H9 (cell line): ENCODE measurements around the gene SLC44A3. TPM values are rescaled to one million over a fixed set of nuclear protein-coding genes. Genes with fewer than 3 reads are reported as not detected.

Source experiments
- DNase-seq: peaks from one replicate; pipeline ENCODE4 v3.0.0-alpha.2; 2017
- H2AFZ ChIP-seq: one replicate; pipeline ENCODE4 v1.6.1; 2013; ENCODE audit warnings: mild to moderate bottlenecking, low read length, control low read depth, moderate library complexity
- H2AK5ac ChIP-seq: 2 replicates; pipeline ENCODE4 v1.6.1; 2013; ENCODE audit warnings: low read length, control low read depth, mixed read lengths; ENCODE audit not compliant: insufficient read length
- H2BK120ac ChIP-seq: one replicate; pipeline ENCODE4 v1.6.1; 2013; ENCODE audit warnings: low read depth, mild to moderate bottlenecking, low read length, control low read depth, inconsistent platforms; ENCODE audit not compliant: poor library complexity, severe bottlenecking
- H2BK12ac ChIP-seq: 2 replicates; pipeline ENCODE4 v1.6.1; 2013; ENCODE audit warnings: low read length, control low read depth, mixed read lengths, low read depth; ENCODE audit not compliant: insufficient read length
- H2BK15ac ChIP-seq: 2 replicates; pipeline ENCODE4 v1.6.1; 2013; ENCODE audit warnings: low read depth, low read length, control low read depth
- H2BK20ac ChIP-seq: one replicate; pipeline ENCODE4 v1.6.1; 2013; ENCODE audit warnings: low read depth, mild to moderate bottlenecking, low read length, control low read depth, inconsistent platforms; ENCODE audit not compliant: poor library complexity, severe bottlenecking
- H2BK5ac ChIP-seq: 2 replicates; pipeline ENCODE4 v1.6.1; 2013; ENCODE audit warnings: low read length, control low read depth, mixed read lengths; ENCODE audit not compliant: insufficient read length
- H3K14ac ChIP-seq: 2 replicates; pipeline ENCODE4 v1.6.1; 2013; ENCODE audit warnings: low read length, control low read depth; ENCODE audit not compliant: insufficient read depth
- H3K18ac ChIP-seq: 2 replicates; pipeline ENCODE4 v1.6.1; 2013; ENCODE audit warnings: low read depth, mild to moderate bottlenecking, mixed read lengths, low read length, control low read depth; ENCODE audit not compliant: insufficient read length
- H3K23ac ChIP-seq: 2 replicates; pipeline ENCODE4 v1.6.1; 2013; ENCODE audit warnings: low read length, control low read depth, mixed read lengths, low read depth; ENCODE audit not compliant: insufficient read length
- H3K23me2 ChIP-seq: 2 replicates; pipeline ENCODE4 v1.6.1; 2013; ENCODE audit warnings: low read depth, mild to moderate bottlenecking, mixed read lengths, low read length, control low read depth; ENCODE audit not compliant: insufficient read length, poor library complexity, severe bottlenecking
- H3K27ac ChIP-seq: 2 replicates; pipeline ENCODE4 v1.5.1; 2013; ENCODE audit warnings: low read length, control low read depth, mixed read lengths, low read depth; ENCODE audit not compliant: insufficient read length
- H3K27me3 ChIP-seq: 2 replicates; pipeline ENCODE4 v1.6.1; 2013; ENCODE audit warnings: low read length, control low read depth, inconsistent platforms; ENCODE audit not compliant: insufficient read depth
- H3K4ac ChIP-seq: 2 replicates; pipeline ENCODE4 v1.6.1; 2013; ENCODE audit warnings: low read depth, mild to moderate bottlenecking, control low read depth, inconsistent platforms, low read length, moderate library complexity
- H3K4me1 ChIP-seq: 2 replicates; pipeline ENCODE4 v1.6.1; 2013; ENCODE audit warnings: low read length, control low read depth, inconsistent platforms; ENCODE audit not compliant: insufficient read depth
- H3K4me2 ChIP-seq: 2 replicates; pipeline ENCODE4 v1.6.1; 2013; ENCODE audit warnings: low read length, control low read depth, mixed read lengths; ENCODE audit not compliant: insufficient read length, insufficient read depth
- H3K56ac ChIP-seq: 2 replicates; pipeline ENCODE4 v1.6.1; 2013; ENCODE audit warnings: low read depth, mild to moderate bottlenecking, mixed read lengths, low read length, control low read depth; ENCODE audit not compliant: insufficient read length
- H3K79me1 ChIP-seq: 2 replicates; pipeline ENCODE4 v1.6.1; 2013; ENCODE audit warnings: low read depth, mild to moderate bottlenecking, moderate library complexity, low read length, control low read depth, inconsistent platforms; ENCODE audit not compliant: insufficient read depth, poor library complexity, severe bottlenecking
- H3K79me2 ChIP-seq: 2 replicates; pipeline ENCODE4 v1.6.1; 2013; ENCODE audit warnings: low read length, control low read depth, inconsistent platforms; ENCODE audit not compliant: insufficient read depth
- H3K9ac ChIP-seq: 2 replicates; pipeline ENCODE4 v1.6.1; 2013; ENCODE audit warnings: low read length, control low read depth, mixed read lengths; ENCODE audit not compliant: insufficient read length; ENCODE audit errors: extremely low read depth
- H3K9me3 ChIP-seq: one replicate; pipeline ENCODE4 v1.6.1; 2013; ENCODE audit warnings: low read depth, low read length, inconsistent platforms; ENCODE audit not compliant: control insufficient read depth
- H3T11ph ChIP-seq: one replicate; pipeline ENCODE4 v1.6.1; 2013; ENCODE audit warnings: mild to moderate bottlenecking, low read length, control low read depth, inconsistent platforms
- H4K20me1 ChIP-seq: one replicate; pipeline ENCODE4 v1.6.1; 2013; ENCODE audit not compliant: control insufficient read depth, insufficient read length, insufficient read depth
- H4K5ac ChIP-seq: 2 replicates; pipeline ENCODE4 v1.6.1; 2013; ENCODE audit warnings: low read depth, mild to moderate bottlenecking, mixed read lengths, low read length, control low read depth; ENCODE audit not compliant: insufficient read length
- H4K8ac ChIP-seq: replicated peaks from 2 replicates; pipeline ENCODE4 v1.6.1; 2013; ENCODE audit warnings: low read length, control low read depth, mixed read lengths, low read depth; ENCODE audit not compliant: insufficient read length
- H4K91ac ChIP-seq: 2 replicates; pipeline ENCODE4 v1.6.1; 2013; ENCODE audit warnings: low read depth, mild to moderate bottlenecking, moderate library complexity, mixed read lengths, low read length, control low read depth; ENCODE audit not compliant: insufficient read length
- H3K27ac Mint-ChIP-seq, 3 experiments: 2 replicates in 2 of 3; 3 replicates in 1 of 3; pipeline ENCODE4 v1.8.0; 2020 to 2021; ENCODE audit warnings: mixed read lengths in 3 of 3, mild to moderate bottlenecking in 1 of 3, moderate library complexity in 1 of 3
- H3K27me3 Mint-ChIP-seq: 2 replicates; pipeline ENCODE4 v1.8.0; 2021; ENCODE audit warnings: low read depth, mild to moderate bottlenecking, moderate library complexity, mixed read lengths
- H3K36me3 Mint-ChIP-seq, 3 experiments: 2 replicates in 2 of 3; 3 replicates in 1 of 3; pipeline ENCODE4 v1.8.0; 2020 to 2021; ENCODE audit warnings: low read depth in 3 of 3, mixed read lengths in 3 of 3; ENCODE audit not compliant: insufficient read depth in 1 of 3
- H3K4me1 Mint-ChIP-seq, 2 experiments: 2 replicates each; pipeline ENCODE4 v1.8.0; 2020; ENCODE audit warnings: mixed read lengths in 2 of 2
- H3K4me3 Mint-ChIP-seq, 2 experiments: 2 replicates in 1 of 2; 3 replicates in 1 of 2; pipeline ENCODE4 v1.8.0; 2020 to 2021; ENCODE audit warnings: mild to moderate bottlenecking in 2 of 2, mixed read lengths in 2 of 2, moderate library complexity in 1 of 2
- H3K9me3 Mint-ChIP-seq, 2 experiments: 2 replicates in 1 of 2; 3 replicates in 1 of 2; pipeline ENCODE4 v1.8.0; 2020; ENCODE audit warnings: mild to moderate bottlenecking in 2 of 2, mixed read lengths in 2 of 2, moderate library complexity in 1 of 2
- CTCF ChIP-seq: fragments of 200-600 bp; sonication (generic); conservative IDR thresholded peaks from 3 replicates; pipeline ENCODE4 v1.8.0; 2021; ENCODE audit warnings: antibody characterized with exemption, mild to moderate bottlenecking
- WGBS: extraction: QIAGEN DNeasy Blood & Tissue Kit; methylation state at CpG from one replicate; pipeline ENCODE4 v1.1.7; 2013; ENCODE audit warnings: missing lambda C conversion rate, low lambda C conversion rate, mixed read lengths; ENCODE audit not compliant: insufficient read length; ENCODE audit errors: extremely low coverage; 5-methylcytosine and 5-hydroxymethylcytosine counted together
- total RNA-seq: library from RNA; stranded (reverse); gene quantifications from 2 replicates; pipeline ENCODE4 v1.2.1, GENCODE V29; 2021

The SLC44A3 gene
- total RNA-seq, 1 experiment from 2014 or later = 5.5 TPM

GRCh38 chr1:94856868-94857267, 36.7 kb downstream of the SLC44A3 start:
- Mint-ChIP-seq H3K4me1 (peaks cover 4 to 6% of the 10 kb centered on the region in 2 experiments), H3K4me3 (no peak overlapping the region), H3K36me3 (no peaks in the 10 kb centered on the region; a peak in 1 of 7 replicates), H3K27me3 (no peaks in the 10 kb centered on the region), H3K9me3 (no peaks in the 10 kb centered on the region), H3K27ac (no peak overlapping the region)
- no peak overlapping the region for H3K4me2 ChIP-seq
- H3K4me1 ChIP-seq = no peaks in the 10 kb centered on the region; the same call in 1 of the 2 replicates
- H3K56ac ChIP-seq = no peak overlapping the region
- H3T11ph ChIP-seq = no peak overlapping the region
- peaks cover 3% of the 10 kb centered on the region for H3K23me2 ChIP-seq
- WGBS = no CpG with 5 or more reads among the region's 3 CpGs
- no peak for TF ChIP-seq CTCF
- no peak overlapping the region for H3K9ac ChIP-seq
- H4K91ac ChIP-seq = no peak overlapping the region
- no peaks in the 10 kb centered on the region for H3K27me3 ChIP-seq
- H3K79me2 ChIP-seq = no peaks in the 10 kb centered on the region
- H2BK20ac ChIP-seq = no peak overlapping the region
- H4K20me1 ChIP-seq = no peaks in the 10 kb centered on the region
- no peak overlapping the region for H2AK5ac ChIP-seq
- H2BK15ac ChIP-seq = no peak overlapping the region
- no peak overlapping the region for H2BK5ac ChIP-seq
- H3K18ac ChIP-seq = no peak overlapping the region
- no peak overlapping the region for H3K27ac ChIP-seq
- H3K9me3 ChIP-seq = no peaks in the 10 kb centered on the region
- DNase-seq = no peak
- no peak overlapping the region for H2AFZ ChIP-seq
- H3K4ac ChIP-seq = no peak overlapping the region
- no peak overlapping the region for H4K8ac ChIP-seq
- no peak overlapping the region for H3K14ac ChIP-seq
- H3K23ac ChIP-seq = no peak overlapping the region
- no peak overlapping the region for H4K5ac ChIP-seq
- H2BK120ac ChIP-seq = no peak overlapping the region
- no peak overlapping the region for H2BK12ac ChIP-seq
- no peaks in the 10 kb centered on the region for H3K79me1 ChIP-seq
